Measurements from ENCODE around the gene CDC42BPG.
"Not testable (repeated sequence)": the region's sequence is repeated elsewhere in the genome, so short reads cannot be mapped to it uniquely, and the experiment has no call there.

Gene CDC42BPG

GRCh38 chr11:64846998-64847666, 2.7 kb upstream of the CDC42BPG start:
- peak; percentile 91 to 93 for DNase-seq

- not testable (repeated sequence) for DNase-seq
Observed at GRCh38 chr11:64845776-64846129, 1.3 kb upstream of the CDC42BPG start.

DNA sequence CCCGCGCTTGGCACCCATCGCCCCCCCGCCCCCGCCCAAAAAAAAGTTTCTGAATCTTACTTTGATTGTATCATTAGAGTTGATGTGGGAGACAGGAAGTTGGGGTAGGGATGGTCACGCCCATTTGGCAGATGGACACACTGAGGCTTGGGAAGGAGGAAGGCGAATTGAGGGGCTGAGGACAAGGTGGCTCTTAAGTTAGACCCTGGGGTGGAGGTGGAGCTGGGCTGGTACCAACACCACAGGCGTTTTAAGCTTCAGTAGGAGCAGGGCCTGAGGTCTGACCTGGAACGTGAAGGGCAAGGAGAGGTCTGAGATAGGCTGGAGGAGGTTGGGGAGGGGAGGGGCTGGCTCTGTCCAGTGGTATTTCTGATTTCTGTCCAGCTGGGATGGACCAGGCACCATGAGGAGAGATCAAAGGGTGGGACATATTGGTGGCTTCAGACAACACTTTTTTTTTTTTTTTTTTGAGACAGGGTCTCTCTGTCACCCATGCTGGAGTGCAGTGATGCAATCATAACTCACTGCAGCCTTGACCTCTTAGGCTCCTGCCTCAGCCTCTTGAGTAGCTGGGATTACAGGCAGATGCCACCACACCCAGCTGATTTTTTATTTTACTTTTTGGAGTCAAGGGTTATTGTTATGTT, 799 bp upstream of the CDC42BPG start:
- no peak for DNase-seq

GRCh38 chr11:64843686-64844329, 645 bp downstream of the CDC42BPG start:
- DNase-seq = no peak

- no peak for DNase-seq
Observed at GRCh38 chr11:64842851-64843685, 1.4 kb downstream of the CDC42BPG start.

GRCh38 chr11:64842366-64842759, 2.1 kb downstream of the CDC42BPG start:
- DNase-seq = no peak

GRCh38 chr11:64841592-64842365, 2.7 kb downstream of the CDC42BPG start:
- no peak for DNase-seq

GRCh38 chr11:64839887-64840782, 4.3 kb downstream of the CDC42BPG start:
- no peak for DNase-seq

DNA sequence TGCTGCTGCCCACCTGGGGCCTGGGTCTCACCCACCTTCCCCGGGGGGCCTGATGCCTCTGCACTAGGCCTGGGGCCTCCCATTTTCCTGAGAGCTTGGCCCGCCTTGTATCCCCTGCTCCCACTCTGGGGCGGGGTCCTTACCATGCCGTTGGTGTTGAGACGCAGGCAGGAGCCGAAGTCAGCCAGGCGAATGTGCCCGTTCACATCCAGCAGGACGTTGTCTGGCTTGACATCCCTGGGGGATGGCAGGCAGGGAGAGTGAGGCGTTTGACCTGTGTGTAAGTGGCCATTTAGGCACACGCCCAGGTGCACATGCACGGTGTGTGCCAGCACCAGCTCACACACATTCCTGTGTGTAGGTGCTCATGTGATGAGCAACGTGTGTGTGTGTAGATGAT, 5.1 kb downstream of the CDC42BPG start:
- no peak for DNase-seq

- DNase-seq = no peak
Observed at GRCh38 chr11:64838600-64839334, 5.7 kb downstream of the CDC42BPG start.

DNA sequence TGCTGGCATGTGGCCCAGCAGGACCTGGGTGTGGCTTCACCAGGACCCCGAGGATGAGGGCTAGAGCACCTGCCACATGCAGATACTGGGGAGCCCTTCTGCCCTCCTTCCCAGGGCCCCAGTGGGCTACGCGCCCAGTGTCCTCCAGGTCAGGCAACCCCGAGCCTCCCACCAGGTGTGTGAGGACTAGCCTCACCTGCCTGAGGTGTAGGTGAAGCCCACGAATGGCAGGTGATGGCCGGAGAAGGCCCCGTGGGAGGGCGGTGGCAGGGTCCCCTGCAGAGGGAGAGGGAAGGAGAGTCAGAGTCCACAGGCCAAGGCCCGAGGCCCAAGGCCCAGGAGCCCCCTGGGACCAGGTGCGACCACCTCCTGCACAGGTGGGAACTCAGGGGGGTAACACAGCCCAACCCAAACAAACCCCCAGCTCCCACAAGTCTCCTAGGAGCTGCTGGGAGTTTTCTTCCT, 6.5 kb downstream of the CDC42BPG start:
- DNase-seq = no peak

- no peak for DNase-seq
Observed at GRCh38 chr11:64836448-64837072, 7.9 kb downstream of the CDC42BPG start.

GRCh38 chr11:64835616-64836447, 8.6 kb downstream of the CDC42BPG start:
- DNase-seq = no peak

DNA sequence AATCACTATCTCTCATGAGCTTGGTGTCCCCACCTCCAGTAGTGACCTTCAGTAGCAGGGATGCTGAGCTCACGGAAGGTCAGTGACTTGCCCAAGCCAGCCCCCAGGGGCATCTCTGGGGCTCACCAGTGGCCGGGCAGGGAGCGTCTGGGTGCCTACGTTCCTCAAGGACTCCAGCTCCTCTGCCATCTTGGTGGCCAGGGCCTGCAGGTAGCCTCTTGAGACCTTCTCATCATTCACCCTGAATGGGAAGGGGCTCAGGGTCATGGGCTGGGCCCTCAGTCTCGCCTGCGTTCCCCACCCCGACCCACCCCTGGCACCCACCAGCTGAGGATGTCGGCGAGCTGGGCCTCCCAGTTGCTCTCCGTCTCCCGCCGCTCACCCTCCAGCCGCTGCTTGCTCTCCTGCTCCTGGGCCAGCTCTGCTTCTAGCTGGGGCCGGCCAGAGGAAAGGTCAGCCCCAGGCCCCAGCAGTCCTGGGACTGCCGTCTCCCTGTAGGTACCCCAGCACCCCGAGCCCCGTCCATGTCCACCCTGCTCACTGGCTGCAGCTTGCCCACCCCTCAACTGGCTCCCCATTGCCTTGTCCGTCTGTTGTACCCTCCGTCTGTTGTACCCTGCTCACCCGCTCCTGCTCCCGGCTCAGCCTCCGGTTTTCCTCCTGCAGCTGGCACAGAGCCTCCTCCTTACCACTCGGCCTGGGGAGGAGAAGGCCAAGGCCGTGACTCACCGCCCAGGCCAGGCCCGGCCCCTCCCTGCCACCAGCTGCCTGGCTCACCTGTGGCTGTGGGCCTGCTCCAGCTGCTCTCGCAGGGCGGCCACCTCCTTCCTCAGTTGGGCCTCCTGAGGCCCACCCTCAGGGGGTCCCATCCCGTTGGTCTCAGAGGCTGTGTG, 9.5 kb downstream of the CDC42BPG start:
- no peak for DNase-seq

- DNase-seq = no peak
Observed at GRCh38 chr11:64834031-64834722, 10.3 kb downstream of the CDC42BPG start.

- DNase-seq = no peak
Observed at GRCh38 chr11:64833509-64833908, 10.9 kb downstream of the CDC42BPG start.

DNA sequence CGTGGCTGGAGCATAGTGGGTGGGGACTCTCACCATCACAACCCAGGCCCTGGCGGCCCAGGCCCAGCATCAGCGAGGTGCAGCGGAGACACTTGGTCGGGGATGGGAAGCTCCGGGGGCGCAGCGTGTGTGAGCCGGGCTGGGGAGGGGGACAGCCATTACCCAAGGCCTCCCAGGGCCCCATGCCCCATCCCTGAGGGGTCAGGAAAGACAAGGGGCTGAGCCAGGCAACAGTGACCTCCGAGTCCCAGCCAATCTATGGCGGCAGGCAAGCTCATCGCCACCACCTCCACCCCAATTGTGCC, 11.3 kb downstream of the CDC42BPG start:
- DNase-seq = no peak
